Measurements from ENCODE around the gene ADPRHL1. TPM values are rescaled to one million over a fixed set of nuclear protein-coding genes. Genes with fewer than 3 reads are reported as not detected.

Gene ADPRHL1
- total RNA-seq, 2 experiments from 2014 or later: 0.42 to 0.47 TPM

DNA sequence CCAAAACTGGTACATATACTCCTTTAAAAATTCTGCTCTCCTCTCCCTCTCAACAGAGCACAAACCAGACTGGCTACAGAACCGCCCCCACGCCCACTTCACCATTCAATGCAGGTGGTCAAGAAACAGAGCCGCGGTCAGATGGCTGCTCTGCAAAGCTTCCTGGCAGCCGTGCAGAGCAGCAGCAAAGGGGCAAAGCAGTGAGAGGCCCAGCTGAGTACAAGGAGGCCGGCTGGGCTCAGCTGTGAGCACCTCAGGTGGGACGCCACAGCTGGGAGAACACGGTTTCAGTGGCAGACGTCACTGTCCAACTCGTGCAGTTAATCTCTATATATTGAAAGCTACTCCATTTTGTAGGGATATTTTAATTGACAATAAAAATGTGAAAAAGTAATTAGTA, 97.7 kb downstream of the ADPRHL1 start:
- ChIA-PET CTCF (no interaction called here), POLR2A (no interaction called here)
- Histone ChIP-seq H3K9me3 (ENCODE audit: control insufficient read depth in 1 of 2, insufficient read depth in 1 of 2, low read length in 2 of 2) (no peaks in the 10 kb centered on the region), H3K4me1 (ENCODE audit: insufficient read depth, low read length) (no peaks in the 10 kb centered on the region), H3K36me3 (ENCODE audit: insufficient read depth, low read length) (no peaks in the 10 kb centered on the region), H3K4me3 (ENCODE audit: low read length) (no peak overlapping the region), H3K27ac (ENCODE audit: low read depth in 1 of 2, low read length in 2 of 2) (no peak overlapping the region), H3K27me3 (ENCODE audit: control insufficient read depth in 1 of 2, insufficient read depth in 2 of 2, low read length in 2 of 2) (peaks cover 4% of the 10 kb centered on the region in 2 experiments)
- Mint-ChIP-seq H3K27ac (no peak overlapping the region), H3K36me3 (ENCODE audit: low read depth) (no peaks in the 10 kb centered on the region), H3K4me3 (no peak overlapping the region), H3K27me3 (peaks cover 5% of the 10 kb centered on the region), H3K4me1 (ENCODE audit: low read depth) (no peaks in the 10 kb centered on the region), H3K9me3 (no peaks in the 10 kb centered on the region)
- TF ChIP-seq CTCF (IDR thresholded peaks at IDR 0.05): no peak
- no peak for ATAC-seq (ENCODE audit: poor library complexity)
- intact Hi-C loops (cut with DNase I, micrococcal nuclease): no loop called here
- DNase-seq: no peak

DNA sequence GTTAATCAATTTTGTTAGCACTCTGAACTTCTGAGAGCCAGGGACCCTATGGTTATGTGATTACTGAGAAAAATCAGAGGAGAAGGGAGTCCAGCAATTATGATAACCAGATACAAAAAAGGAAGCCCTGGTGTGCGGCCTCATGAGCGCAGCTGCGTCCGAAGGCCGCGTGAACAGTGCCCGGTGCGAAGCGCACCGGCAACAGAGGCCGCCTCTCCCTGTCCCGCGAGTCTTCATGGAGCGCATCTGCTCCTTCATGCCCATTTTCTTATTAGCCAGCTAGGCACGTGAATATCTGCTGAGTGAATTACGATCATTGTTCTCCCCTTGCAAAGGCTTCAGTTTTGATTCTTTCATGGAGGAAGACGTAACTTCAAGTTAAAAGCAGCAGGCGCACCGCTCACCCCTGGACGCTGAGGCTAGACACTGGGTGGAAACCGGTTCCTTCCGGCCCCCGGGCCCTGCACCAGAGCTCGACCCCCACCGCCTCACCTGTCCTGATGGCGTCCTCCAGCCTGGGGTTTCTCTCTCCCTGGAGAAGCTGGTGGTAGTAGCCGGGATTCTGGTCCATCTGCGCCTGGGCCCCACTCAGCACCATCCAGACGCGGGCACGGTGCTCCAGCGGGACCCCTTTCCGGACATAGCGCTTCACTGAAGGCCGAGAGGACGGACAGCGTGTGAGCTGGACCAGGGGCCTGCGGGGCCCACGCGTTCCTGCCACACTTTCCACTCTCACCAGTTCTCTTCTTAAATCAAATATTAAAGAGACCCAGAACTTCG, 98.3 kb downstream of the ADPRHL1 start:
- ATAC-seq (ENCODE audit: poor library complexity) (no peak), DNase-seq (no peak)
- ChIA-PET POLR2A (no interaction called here), CTCF (no interaction called here)
- H3K9me3 ChIP-seq (ENCODE audit: control insufficient read depth in 1 of 2, insufficient read depth in 1 of 2, low read length in 2 of 2): no peaks in the 10 kb centered on the region
- H3K27me3 ChIP-seq (ENCODE audit: control insufficient read depth in 1 of 2, insufficient read depth in 2 of 2, low read length in 2 of 2): no peaks in the 10 kb centered on the region
- no peak overlapping the region for H3K4me3 ChIP-seq (ENCODE audit: low read length)
- no peaks in the 10 kb centered on the region for H3K4me1 Mint-ChIP-seq (ENCODE audit: low read depth)
- H3K36me3 ChIP-seq (ENCODE audit: insufficient read depth, low read length): no peaks in the 10 kb centered on the region
- TF ChIP-seq CTCF (IDR thresholded peaks at IDR 0.05): no peak
- H3K27ac ChIP-seq (ENCODE audit: low read depth in 1 of 2, low read length in 2 of 2): no peak overlapping the region
- H3K27ac Mint-ChIP-seq: no peak overlapping the region
- H3K4me3 Mint-ChIP-seq: no peak overlapping the region
- H3K4me1 ChIP-seq (ENCODE audit: insufficient read depth, low read length): no peaks in the 10 kb centered on the region
- no peaks in the 10 kb centered on the region for H3K9me3 Mint-ChIP-seq
- H3K36me3 Mint-ChIP-seq (ENCODE audit: low read depth): no peaks in the 10 kb centered on the region
- H3K27me3 Mint-ChIP-seq: peaks cover 5% of the 10 kb centered on the region
- intact Hi-C loops (cut with DNase I, micrococcal nuclease): no loop called here

GRCh38 chr13:113353254-113353653, 100.0 kb downstream of the ADPRHL1 start:
- peaks cover 0 to 6% of the 10 kb centered on the region in 2 experiments for H3K9me3 ChIP-seq (ENCODE audit: control insufficient read depth in 1 of 2, insufficient read depth in 1 of 2, low read length in 2 of 2)
- no peak for TF ChIP-seq CTCF (IDR thresholded peaks at IDR 0.05)
- DNase-seq (no peak), ATAC-seq (ENCODE audit: poor library complexity) (no peak)
- H3K27ac ChIP-seq (ENCODE audit: low read depth in 1 of 2, low read length in 2 of 2): no peak overlapping the region
- H3K36me3 ChIP-seq (ENCODE audit: insufficient read depth, low read length): no peaks in the 10 kb centered on the region
- no peaks in the 10 kb centered on the region for H3K36me3 Mint-ChIP-seq (ENCODE audit: low read depth)
- H3K4me3 ChIP-seq (ENCODE audit: low read length): no peak overlapping the region
- no peak overlapping the region for H3K4me3 Mint-ChIP-seq
- H3K4me1 ChIP-seq (ENCODE audit: insufficient read depth, low read length): no peaks in the 10 kb centered on the region
- no peaks in the 10 kb centered on the region for H3K27me3 ChIP-seq (ENCODE audit: control insufficient read depth in 1 of 2, insufficient read depth in 2 of 2, low read length in 2 of 2)
- POLR2A ChIA-PET: no interaction called here
- no peaks in the 10 kb centered on the region for H3K4me1 Mint-ChIP-seq (ENCODE audit: low read depth)
- no peaks in the 10 kb centered on the region for H3K27me3 Mint-ChIP-seq
- no peaks in the 10 kb centered on the region for H3K9me3 Mint-ChIP-seq
- H3K27ac Mint-ChIP-seq: no peak overlapping the region
- CTCF ChIA-PET: no interaction called here
- intact Hi-C loops (cut with DNase I, micrococcal nuclease): no loop called here

Measured in CD4-positive, alpha-beta T cell (primary cell).